ENCODE data around the gene SLAMF7.
"Not testable (repeated sequence)": the region's sequence is repeated elsewhere in the genome, so short reads cannot be mapped to it uniquely, and the experiment has no call there.

SLAMF7 gene

DNA sequence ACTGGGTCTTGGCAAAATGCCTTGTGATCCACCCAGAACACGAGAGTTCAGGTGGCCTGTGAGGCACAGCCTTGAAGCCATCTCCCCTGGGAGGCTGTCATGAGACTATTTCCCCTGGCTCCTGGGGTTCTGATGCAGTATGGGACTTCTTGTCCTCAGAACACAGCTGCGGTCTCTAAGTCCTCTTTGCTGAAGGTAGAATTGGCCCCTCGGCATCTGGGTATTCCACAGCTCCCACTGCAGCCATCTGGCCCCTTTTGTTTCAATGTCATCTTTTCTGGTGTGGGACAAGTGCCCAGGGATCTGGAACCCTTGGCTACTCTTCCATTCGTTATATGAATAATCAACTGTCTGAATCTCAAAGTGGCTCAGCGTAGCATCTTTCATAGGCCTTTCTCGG is 39.9 kb downstream of the SLAMF7 start:
- DNase-seq, result no peak

- peak; percentile 13 to 22 for DNase-seq
Observed at GRCh38 chr1:160779626-160780397, 40.8 kb downstream of the SLAMF7 start.

GRCh38 chr1:160780398-160780755 is 41.3 kb downstream of the SLAMF7 start:
- DNase-seq, result no peak

- no peak for DNase-seq
Observed at GRCh38 chr1:160781186-160781766, 42.2 kb downstream of the SLAMF7 start.

GRCh38 chr1:160781914-160782689 is 43.1 kb downstream of the SLAMF7 start:
- DNase-seq, result no peak

DNA sequence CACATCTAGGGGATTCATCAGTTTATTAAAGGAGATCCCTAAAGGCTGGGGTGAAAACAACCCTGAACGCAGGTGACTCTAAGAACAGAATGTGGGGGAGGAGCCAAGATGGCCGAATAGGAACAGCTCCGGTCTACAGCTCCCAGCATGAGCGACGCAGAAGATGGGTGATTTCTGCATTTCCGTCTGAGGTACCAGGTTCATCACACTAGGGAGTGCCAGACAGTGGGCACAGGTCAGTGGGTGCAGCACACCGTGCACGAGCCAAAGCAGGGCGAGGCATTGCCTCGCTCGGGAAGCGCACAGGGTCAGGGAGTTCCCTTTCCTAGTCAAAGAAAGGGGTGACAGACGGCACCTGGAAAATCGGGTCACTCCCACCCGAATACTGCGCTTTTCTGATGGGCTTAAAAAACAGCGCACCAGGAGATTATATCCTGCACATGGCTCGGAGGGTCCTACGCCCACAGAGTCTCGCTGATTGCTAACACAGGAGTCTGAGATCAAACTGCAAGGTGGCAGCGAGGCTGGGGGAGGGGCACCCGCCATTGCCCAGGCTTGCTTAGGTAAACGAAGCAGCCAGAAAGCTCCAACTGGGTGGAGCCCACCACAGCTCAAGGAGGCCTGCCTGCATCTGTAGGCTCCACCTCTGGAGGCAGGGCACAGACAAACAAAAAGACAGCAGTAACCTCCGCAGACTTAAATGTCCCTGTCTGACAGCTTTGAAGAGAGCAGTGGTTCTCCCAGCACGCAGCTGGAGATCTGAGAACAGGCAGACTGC is 44.1 kb downstream of the SLAMF7 start:
- not testable (repeated sequence) for DNase-seq

DNA sequence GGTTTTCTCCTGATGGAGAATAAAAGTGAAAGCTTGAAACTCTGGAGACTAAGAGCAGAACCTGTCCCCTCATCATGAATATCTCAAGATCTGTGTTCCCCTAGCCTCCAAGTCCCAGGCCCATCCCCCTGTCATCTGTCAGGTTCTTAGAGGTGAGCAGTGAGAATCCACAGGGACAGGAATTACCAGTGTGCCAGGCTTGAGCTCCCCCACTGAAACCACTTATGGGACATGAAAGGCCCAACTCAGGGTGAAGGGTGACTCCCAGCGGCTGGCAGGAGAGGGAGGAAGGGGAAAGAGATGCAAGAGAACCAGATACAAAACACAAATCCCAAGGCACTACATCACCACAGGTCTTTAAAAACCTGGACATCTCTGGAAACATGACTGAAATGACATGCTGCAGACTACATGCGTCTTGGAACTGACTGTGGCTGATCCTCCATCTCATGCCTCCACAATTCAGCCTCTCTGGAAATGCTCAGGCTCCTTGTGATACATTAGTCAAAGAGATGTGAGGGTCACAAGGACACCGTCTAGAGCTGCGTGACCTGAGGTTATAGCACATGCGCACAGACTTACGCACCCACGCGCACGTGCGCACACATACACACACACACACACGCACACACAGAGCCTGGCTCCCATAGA is 50.1 kb downstream of the SLAMF7 start:
- DNase-seq, result no peak

DNA sequence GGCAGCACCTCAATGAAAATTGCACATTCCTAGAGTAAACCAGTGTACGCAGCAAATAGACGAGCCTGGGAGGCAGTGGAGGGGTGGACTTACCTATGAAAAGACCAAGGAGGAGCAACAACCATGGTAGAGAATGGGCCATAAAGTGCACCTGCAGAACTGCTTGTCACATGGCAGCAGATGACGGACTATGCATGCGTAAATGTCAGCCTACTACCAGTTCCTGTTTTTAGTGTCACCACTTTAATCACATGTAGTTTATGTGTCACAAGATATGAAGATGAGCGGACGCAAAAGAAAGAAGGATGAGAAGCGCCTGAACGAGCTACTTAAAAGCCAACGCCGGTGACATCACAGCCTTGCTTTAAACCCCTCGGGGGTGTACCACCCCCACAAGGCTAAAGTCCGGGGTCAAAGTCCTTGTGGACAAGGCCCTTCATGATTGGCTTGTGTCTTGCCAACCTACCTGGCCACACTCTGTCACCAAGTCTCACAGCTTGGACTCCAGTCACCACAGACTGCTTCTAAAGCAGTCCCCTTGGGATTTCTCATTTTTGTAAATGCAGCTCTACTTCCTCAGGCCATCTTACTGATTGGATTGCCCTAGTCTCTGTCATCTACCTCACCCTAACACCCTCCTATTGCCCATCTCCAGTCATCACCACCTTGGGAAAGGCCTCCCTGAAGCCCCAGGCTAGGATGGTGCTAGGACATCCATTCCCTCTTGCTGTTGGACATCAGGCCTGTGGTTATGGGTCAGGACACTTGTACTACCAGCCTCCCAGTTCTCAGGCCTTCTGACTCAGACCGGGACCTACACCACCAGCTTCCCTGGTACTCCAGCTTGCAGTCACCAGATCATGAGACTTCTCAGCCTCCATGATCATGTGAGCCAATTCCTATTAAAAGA is 50.9 kb downstream of the SLAMF7 start:
- DNase-seq, result no peak

GRCh38 chr1:160794376-160794775 is 55.3 kb downstream of the SLAMF7 start:
- DNase-seq, result no peak

DNA sequence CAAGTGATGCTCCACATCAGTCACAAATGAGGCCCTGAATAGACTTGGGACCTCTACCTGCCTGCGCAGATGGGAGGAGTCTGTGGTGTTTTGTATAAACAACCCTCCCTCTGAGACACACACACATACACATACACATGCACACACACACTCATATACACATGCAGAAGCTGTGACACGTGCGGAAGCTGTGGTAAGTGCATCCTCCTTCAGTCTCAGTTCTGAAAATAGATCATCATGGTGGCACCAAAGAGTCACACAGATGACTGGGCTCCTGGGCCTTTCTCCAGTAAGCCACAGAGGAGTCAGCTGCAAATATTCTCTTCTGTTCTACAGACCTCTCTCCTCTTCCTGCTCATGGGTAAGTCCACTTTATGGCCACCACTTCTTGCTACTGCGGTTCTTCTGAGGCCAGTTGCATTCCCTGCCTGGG is 56.9 kb downstream of the SLAMF7 start, which contains the start of gene LY9:
Gene LY9, plus strand, starts transcription at position 224 of the 433 bp plus-strand sequence. Its CDS starts 14 bp downstream, at position 238.
- no peak for DNase-seq

DNA sequence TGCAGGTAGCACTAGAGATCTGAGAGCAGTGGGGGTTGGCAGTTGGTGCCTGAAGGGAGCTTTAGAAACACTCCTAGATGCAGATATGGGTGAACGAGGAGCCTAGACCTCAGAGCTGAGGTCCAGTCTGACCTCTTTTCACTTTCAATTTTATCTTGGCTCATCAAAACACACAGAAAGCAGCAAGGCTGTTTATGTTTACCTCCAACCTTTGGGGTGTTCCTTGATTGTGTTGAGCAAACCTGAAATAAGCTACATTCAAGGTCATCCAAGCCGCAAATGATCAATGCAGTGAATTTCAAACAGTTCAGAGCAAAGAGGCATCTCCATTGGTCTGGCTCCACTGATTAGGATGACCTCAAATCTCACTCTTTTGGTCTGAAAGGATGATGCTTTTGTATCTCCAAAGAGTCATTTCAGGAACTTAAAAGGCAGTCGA is 58.2 kb downstream of the SLAMF7 start:
- no peak for DNase-seq

DNA sequence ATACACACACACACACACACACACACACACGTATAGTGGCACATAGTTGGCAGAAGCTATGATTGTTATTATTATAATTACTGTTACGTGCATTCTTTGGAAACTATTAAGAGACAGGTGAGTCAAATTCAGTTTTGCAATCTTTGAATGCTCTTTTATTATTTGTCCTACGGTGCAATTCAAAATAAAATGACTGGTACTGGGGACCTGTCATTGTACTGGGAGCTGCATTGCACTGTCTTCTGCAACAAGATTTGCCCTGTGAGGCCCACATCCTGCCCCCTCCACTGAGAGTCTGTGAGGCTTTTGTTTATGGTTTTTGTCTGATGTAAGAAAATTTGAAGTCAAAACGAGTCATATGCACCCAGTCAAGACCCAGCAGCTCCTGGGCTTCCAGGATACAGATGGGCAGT is 58.8 kb downstream of the SLAMF7 start:
- DNase-seq, result no peak

DNA sequence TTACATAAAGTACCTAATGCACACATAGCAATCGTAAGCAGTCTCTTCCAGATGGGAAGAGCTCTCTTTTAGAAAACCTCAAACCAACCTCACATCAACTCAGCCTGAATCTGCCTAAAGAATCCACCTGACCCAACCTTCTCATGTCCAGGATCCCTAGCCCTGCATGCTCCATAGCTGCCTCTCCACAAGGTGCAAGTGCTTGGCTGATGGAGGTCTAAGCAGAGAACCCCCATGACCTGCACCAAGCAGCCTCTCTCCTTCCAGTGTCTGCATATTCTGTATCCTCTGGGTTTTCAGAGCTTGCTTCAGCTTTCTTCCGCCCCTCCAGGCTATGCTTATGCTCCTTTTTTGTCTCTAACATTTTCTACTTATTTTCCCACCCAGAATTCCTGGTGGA is 59.4 kb downstream of the SLAMF7 start:
- no peak for DNase-seq

DNA sequence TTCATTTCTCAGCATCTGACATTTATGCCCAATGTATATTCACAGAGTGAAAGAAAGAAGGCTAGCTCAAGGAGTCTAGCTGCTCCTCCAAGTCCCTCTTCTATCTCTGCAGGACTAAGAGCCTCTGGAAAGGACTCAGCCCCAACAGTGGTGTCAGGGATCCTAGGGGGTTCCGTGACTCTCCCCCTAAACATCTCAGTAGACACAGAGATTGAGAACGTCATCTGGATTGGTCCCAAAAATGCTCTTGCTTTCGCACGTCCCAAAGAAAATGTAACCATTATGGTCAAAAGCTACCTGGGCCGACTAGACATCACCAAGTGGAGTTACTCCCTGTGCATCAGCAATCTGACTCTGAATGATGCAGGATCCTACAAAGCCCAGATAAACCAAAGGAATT is 60.6 kb downstream of the SLAMF7 start:
- DNase-seq, result no peak

DNA sequence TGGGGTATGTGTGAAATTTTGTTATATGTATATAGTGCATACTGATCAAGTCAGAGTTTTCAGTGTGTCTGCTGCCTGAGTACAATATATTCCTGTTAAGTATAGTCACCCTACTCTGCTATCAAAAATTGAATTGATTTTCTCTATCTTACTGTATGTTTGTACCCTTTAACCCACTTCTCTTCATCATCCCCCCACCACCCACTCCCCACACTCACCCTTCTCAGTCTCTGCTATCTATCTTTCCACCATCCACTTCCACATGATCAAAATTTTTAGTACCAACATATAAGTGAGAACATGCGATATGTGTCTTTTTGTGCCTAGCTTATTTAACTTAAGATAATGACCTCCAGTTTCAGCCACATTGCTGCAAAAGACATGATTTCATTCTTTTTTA is 61.1 kb downstream of the SLAMF7 start:
- no peak for DNase-seq

DNA sequence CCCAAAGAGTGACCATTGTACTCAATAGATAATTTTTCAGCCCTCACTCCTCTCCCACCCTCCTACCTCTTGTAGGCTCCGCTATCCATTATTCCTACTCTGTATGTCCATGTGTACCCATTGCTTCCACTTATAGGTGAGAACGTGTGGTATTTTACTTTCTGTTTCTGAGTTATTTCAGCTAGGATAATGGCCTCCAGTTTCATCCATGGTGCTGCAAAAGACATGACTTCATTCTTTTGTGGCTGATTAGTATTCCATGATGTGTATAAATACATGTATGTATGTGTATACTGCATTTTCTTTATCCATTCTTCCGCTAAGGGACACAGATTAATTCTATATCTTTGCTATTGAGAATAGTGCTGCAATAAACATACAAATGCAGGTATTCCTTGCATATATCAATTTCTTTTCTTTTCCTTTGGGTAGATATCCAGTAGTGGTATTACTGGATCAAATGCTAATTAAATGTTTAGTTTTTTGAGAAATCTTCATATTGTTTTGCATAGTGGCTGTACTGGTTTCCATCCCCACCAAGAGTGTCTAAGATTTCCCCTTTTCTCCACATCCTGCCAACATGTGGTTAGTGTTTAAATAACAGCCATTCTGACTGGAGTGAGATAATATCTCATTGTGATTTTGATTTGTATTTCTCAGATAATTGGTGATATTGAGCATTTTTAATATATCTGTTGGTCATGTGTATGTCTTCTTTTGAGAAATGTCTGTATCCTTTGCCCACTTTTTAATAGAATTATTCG is 61.8 kb downstream of the SLAMF7 start:
- peak; percentile 16 to 25 for DNase-seq

GRCh38 chr1:160801836-160802580 is 63.0 kb downstream of the SLAMF7 start:
- DNase-seq, result no peak

Data from AML-193 (cell line).